HUES6 (cell line): ENCODE measurements around the gene PHOX2B.

Experiments used
- H3K27ac ChIP-seq: 2 replicates; pipeline ENCODE4 v1.7.0; 2013; ENCODE audit warnings: low read depth, mild to moderate bottlenecking, low read length, inconsistent platforms
- H3K27me3 ChIP-seq: 2 replicates; pipeline ENCODE4 v1.6.1; 2013; ENCODE audit warnings: low read length; ENCODE audit not compliant: control insufficient read depth, insufficient read depth
- H3K36me3 ChIP-seq: 2 replicates; pipeline ENCODE4 v1.6.1; 2013; ENCODE audit warnings: low read length; ENCODE audit not compliant: control insufficient read depth, insufficient read depth
- H3K4me1 ChIP-seq: 2 replicates; pipeline ENCODE4 v1.6.1; 2013; ENCODE audit warnings: low read length; ENCODE audit not compliant: control insufficient read depth, insufficient read depth
- H3K4me3 ChIP-seq: 2 replicates; pipeline ENCODE4 v1.5.1; 2013; ENCODE audit warnings: low read depth, low read length
- H3K9ac ChIP-seq: one replicate; pipeline ENCODE4 v1.6.1; 2013; ENCODE audit warnings: mild to moderate bottlenecking, low read length
- H3K9me3 ChIP-seq: 2 replicates; pipeline ENCODE4 v1.6.1; 2013; ENCODE audit warnings: low read depth, low read length; ENCODE audit not compliant: control insufficient read depth, insufficient read depth

Gene PHOX2B

GRCh38 chr4:41709844-41710481 is 38.6 kb downstream of the PHOX2B start:
- Histone ChIP-seq H3K9me3 (no peaks in the 10 kb centered on the region), H3K4me3 (no peak overlapping the region), H3K27ac (no peak overlapping the region), H3K4me1 (no peaks in the 10 kb centered on the region), H3K9ac (no peak overlapping the region), H3K36me3 (no peaks in the 10 kb centered on the region), H3K27me3 (peaks cover 14% of the 10 kb centered on the region; the same call in 1 of the 2 replicates)

- Histone ChIP-seq H3K36me3 (no peaks in the 10 kb centered on the region), H3K4me3 (no peak overlapping the region), H3K27ac (no peak overlapping the region), H3K9me3 (no peaks in the 10 kb centered on the region), H3K4me1 (no peaks in the 10 kb centered on the region), H3K27me3 (peaks cover 25% of the 10 kb centered on the region), H3K9ac (no peak overlapping the region)
Measured at GRCh38 chr4:41703785-41704184, 44.7 kb downstream of the PHOX2B start.

GRCh38 chr4:41702770-41703169 is 45.8 kb downstream of the PHOX2B start:
- Histone ChIP-seq H3K4me1 (no peaks in the 10 kb centered on the region), H3K27ac (no peak overlapping the region), H3K4me3 (no peak overlapping the region), H3K9me3 (no peaks in the 10 kb centered on the region), H3K27me3 (peaks cover 25% of the 10 kb centered on the region), H3K9ac (no peak overlapping the region), H3K36me3 (no peaks in the 10 kb centered on the region)

- H3K4me3 ChIP-seq: no peak overlapping the region
- peaks cover 25% of the 10 kb centered on the region for H3K27me3 ChIP-seq
- no peak overlapping the region for H3K27ac ChIP-seq
- no peak overlapping the region for H3K9ac ChIP-seq
- no peaks in the 10 kb centered on the region for H3K9me3 ChIP-seq
- H3K36me3 ChIP-seq: no peaks in the 10 kb centered on the region
- H3K4me1 ChIP-seq: no peaks in the 10 kb centered on the region
Measured at GRCh38 chr4:41701983-41702382, 46.5 kb downstream of the PHOX2B start.

- H3K4me3 ChIP-seq: no peak overlapping the region
- peaks cover 4% of the 10 kb centered on the region; the same call in 1 of the 2 replicates for H3K4me1 ChIP-seq
- H3K27ac ChIP-seq: no peak overlapping the region
- no peak overlapping the region for H3K9ac ChIP-seq
- H3K9me3 ChIP-seq: no peaks in the 10 kb centered on the region
- no peaks in the 10 kb centered on the region; the same call in 1 of the 2 replicates for H3K27me3 ChIP-seq
- H3K36me3 ChIP-seq: no peaks in the 10 kb centered on the region
Measured at GRCh38 chr4:41696763-41697162, 51.8 kb downstream of the PHOX2B start.

GRCh38 chr4:41696131-41696530 is 52.4 kb downstream of the PHOX2B start:
- Histone ChIP-seq H3K9me3 (no peaks in the 10 kb centered on the region), H3K27me3 (no peaks in the 10 kb centered on the region), H3K36me3 (no peaks in the 10 kb centered on the region)

More at GRCh38 chr4:41696131-41696530, 52.4 kb downstream of the PHOX2B start:
- H3K27ac ChIP-seq: no peak overlapping the region
- H3K9ac ChIP-seq: no peak overlapping the region
- H3K4me3 ChIP-seq: no peak overlapping the region
- peaks cover 4% of the 10 kb centered on the region; the same call in 1 of the 2 replicates for H3K4me1 ChIP-seq
